ENCODE measurements around the gene SRD5A1.

The SRD5A1 gene

DNA sequence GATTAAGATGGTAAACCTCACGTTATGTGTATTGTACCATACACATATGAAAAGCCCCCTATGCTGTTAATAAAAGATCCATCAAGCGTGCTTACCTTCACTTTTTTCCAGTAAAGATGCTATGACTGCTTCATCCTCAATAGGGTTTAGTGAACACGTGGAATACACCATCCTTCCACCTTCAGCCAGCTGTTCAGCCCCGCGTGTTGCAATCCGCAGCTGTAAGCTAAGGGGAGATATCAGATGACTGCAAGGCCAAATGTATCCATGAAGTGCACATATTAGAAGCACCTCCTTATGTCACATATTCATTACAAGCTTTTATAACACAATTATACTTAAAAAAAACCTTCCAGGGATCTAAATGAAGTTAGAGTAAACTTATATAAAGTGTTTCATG lies 16.6 kb upstream of the SRD5A1 start:
- H2AFZ ChIP-seq (ENCODE audit: low read length) = no peak overlapping the region
- H4K8ac ChIP-seq (ENCODE audit: low read depth, low read length) = no peak overlapping the region
- DNase-seq (ENCODE audit: low spot score) = no peak
- H3K23ac ChIP-seq (ENCODE audit: low read depth, low read length, poor library complexity) = no peak overlapping the region
- no peak overlapping the region for H3K4me2 ChIP-seq (ENCODE audit: insufficient read depth, low read length, poor library complexity, severe bottlenecking)
- H2BK12ac ChIP-seq (ENCODE audit: low read length) = no peak overlapping the region
- H3K4me1 ChIP-seq (ENCODE audit: control insufficient read depth in 2 of 2, insufficient read depth in 1 of 2, low read depth in 1 of 2, low read length in 2 of 2) = no peaks in the 10 kb centered on the region
- H3K27ac ChIP-seq (replicated peaks; ENCODE audit: low read length) = no peak overlapping the region
- no peak overlapping the region for H2BK120ac ChIP-seq (ENCODE audit: low read depth, low read length)
- peaks cover 4% of the 10 kb centered on the region for H3K79me1 ChIP-seq (ENCODE audit: low read depth, low read length)
- H3K36me3 ChIP-seq (replicated peaks in 1 of 2; ENCODE audit: control insufficient read depth in 2 of 2, insufficient read depth in 2 of 2, low read length in 2 of 2) = peaks cover 42 to 97% of the 10 kb centered on the region in 2 donors
- no peaks in the 10 kb centered on the region for H3K27me3 ChIP-seq (ENCODE audit: control insufficient read depth in 3 of 3, insufficient read depth in 3 of 3, low read depth in 1 of 3, low read length in 3 of 3)
- H3K14ac ChIP-seq (ENCODE audit: low read length) = no peak overlapping the region
- no peak overlapping the region for H4K91ac ChIP-seq (ENCODE audit: low read depth, low read length, poor library complexity)
- H3K9ac ChIP-seq (ENCODE audit: low read depth, low read length, poor library complexity) = no peak overlapping the region
- no peak overlapping the region for H2BK5ac ChIP-seq (ENCODE audit: low read length)
- WGBS, 2 donors (ENCODE audit: extremely low coverage in 2 of 2, insufficient read length in 2 of 2, insufficient replicate concordance in 1 of 2) = no CpG with 5 or more reads among the region's 6 CpGs
- no peak overlapping the region for H3K4ac ChIP-seq (ENCODE audit: low read length)
- H3K4me3 ChIP-seq (ENCODE audit: low read length in 2 of 2) = no peak overlapping the region
- no peak overlapping the region for H2BK15ac ChIP-seq (ENCODE audit: low read length)
- no peak overlapping the region for H3K18ac ChIP-seq (ENCODE audit: low read length)
- no peak overlapping the region for H2AK5ac ChIP-seq (ENCODE audit: low read depth, low read length)
- no peaks in the 10 kb centered on the region for H3K9me3 ChIP-seq (replicated peaks in 1 of 2; ENCODE audit: control insufficient read depth in 2 of 2, insufficient read depth in 1 of 2, low read depth in 1 of 2, low read length in 2 of 2)

DNA sequence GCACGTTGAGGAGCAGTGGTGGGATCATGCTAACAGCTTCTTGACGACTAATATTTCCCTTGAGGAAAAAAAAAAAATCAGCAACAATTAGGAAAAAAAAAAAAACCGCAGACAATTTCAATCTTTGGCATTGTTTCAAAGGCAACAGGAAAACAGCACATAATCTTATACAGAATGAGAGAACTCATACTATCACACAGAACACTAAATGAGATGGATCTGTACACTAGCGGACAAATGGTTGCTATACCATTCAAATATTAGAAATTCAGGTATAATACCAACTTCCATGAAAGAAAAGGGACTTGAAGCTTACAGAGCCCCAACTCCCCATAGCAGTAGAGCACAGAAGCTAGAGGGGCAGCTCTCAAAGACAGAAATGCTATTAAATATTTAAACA lies 10.0 kb upstream of the SRD5A1 start:
- Histone ChIP-seq H3K27ac (replicated peaks; ENCODE audit: low read length) (no peak overlapping the region), H4K8ac (ENCODE audit: low read depth, low read length) (no peak overlapping the region), H3K23ac (ENCODE audit: low read depth, low read length, poor library complexity) (no peak overlapping the region), H2BK120ac (ENCODE audit: low read depth, low read length) (no peak overlapping the region), H2BK12ac (ENCODE audit: low read length) (no peak overlapping the region), H3K27me3 (ENCODE audit: control insufficient read depth in 3 of 3, insufficient read depth in 3 of 3, low read depth in 1 of 3, low read length in 3 of 3) (no peaks in the 10 kb centered on the region), H2BK5ac (ENCODE audit: low read length) (no peak overlapping the region), H3K4me2 (ENCODE audit: insufficient read depth, low read length, poor library complexity, severe bottlenecking) (no peak overlapping the region), H3K9me3 (replicated peaks in 1 of 2; ENCODE audit: control insufficient read depth in 2 of 2, insufficient read depth in 1 of 2, low read depth in 1 of 2, low read length in 2 of 2) (peaks cover 2 to 37% of the 10 kb centered on the region in 2 donors), H3K4me1 (ENCODE audit: control insufficient read depth in 2 of 2, insufficient read depth in 1 of 2, low read depth in 1 of 2, low read length in 2 of 2) (no peaks in the 10 kb centered on the region), H3K14ac (ENCODE audit: low read length) (no peak overlapping the region), H3K4ac (ENCODE audit: low read length) (no peak overlapping the region), H3K18ac (ENCODE audit: low read length) (no peak overlapping the region), H3K79me1 (ENCODE audit: low read depth, low read length) (peaks cover 10% of the 10 kb centered on the region), H3K9ac (ENCODE audit: low read depth, low read length, poor library complexity) (no peak overlapping the region), H3K4me3 (ENCODE audit: low read length in 2 of 2) (no peak overlapping the region), H4K91ac (ENCODE audit: low read depth, low read length, poor library complexity) (no peak overlapping the region), H2BK15ac (ENCODE audit: low read length) (no peak overlapping the region), H3K36me3 (replicated peaks in 1 of 2; ENCODE audit: control insufficient read depth in 2 of 2, insufficient read depth in 2 of 2, low read length in 2 of 2) (peaks cover 33 to 99% of the 10 kb centered on the region in 2 donors), H2AK5ac (ENCODE audit: low read depth, low read length) (no peak overlapping the region), H2AFZ (ENCODE audit: low read length) (no peak overlapping the region)
- WGBS, 2 donors (ENCODE audit: extremely low coverage in 2 of 2, insufficient read length in 2 of 2, insufficient replicate concordance in 1 of 2) = no CpG with 5 or more reads among the region's 4 CpGs
- DNase-seq (ENCODE audit: low spot score) = no peak

DNA sequence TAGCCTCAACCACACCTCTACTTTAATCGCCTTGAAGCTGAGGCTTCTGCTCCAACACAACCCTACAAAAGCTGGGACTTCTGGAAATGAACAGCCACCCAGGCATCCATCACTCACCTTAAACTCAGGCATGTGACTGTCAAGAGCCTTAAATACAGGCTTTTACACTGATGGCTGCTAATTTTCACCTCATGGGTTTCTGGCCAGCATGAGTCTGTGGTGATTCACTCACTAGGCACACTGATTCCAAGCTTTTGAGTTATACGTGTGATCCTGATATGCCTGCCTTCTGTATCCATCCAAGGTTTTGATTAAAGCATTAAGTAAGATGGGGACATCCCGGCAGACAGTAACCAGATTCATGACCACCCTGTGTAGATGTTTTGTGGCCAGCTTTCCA lies 9.3 kb upstream of the SRD5A1 start:
- Histone ChIP-seq H2AFZ (ENCODE audit: low read length) (no peak overlapping the region), H3K4me1 (ENCODE audit: control insufficient read depth in 2 of 2, insufficient read depth in 1 of 2, low read depth in 1 of 2, low read length in 2 of 2) (no peaks in the 10 kb centered on the region), H3K23ac (ENCODE audit: low read depth, low read length, poor library complexity) (no peak overlapping the region), H3K27me3 (ENCODE audit: control insufficient read depth in 3 of 3, insufficient read depth in 3 of 3, low read depth in 1 of 3, low read length in 3 of 3) (no peaks in the 10 kb centered on the region), H3K4me3 (ENCODE audit: low read length in 2 of 2) (no peak overlapping the region), H3K18ac (ENCODE audit: low read length) (no peak overlapping the region), H3K9ac (ENCODE audit: low read depth, low read length, poor library complexity) (no peak overlapping the region), H3K4me2 (ENCODE audit: insufficient read depth, low read length, poor library complexity, severe bottlenecking) (no peak overlapping the region), H3K79me1 (ENCODE audit: low read depth, low read length) (peaks cover 10% of the 10 kb centered on the region), H3K14ac (ENCODE audit: low read length) (no peak overlapping the region), H4K91ac (ENCODE audit: low read depth, low read length, poor library complexity) (no peak overlapping the region), H3K4ac (ENCODE audit: low read length) (no peak overlapping the region), H3K9me3 (replicated peaks in 1 of 2; ENCODE audit: control insufficient read depth in 2 of 2, insufficient read depth in 1 of 2, low read depth in 1 of 2, low read length in 2 of 2) (peaks cover 2 to 37% of the 10 kb centered on the region in 2 donors), H3K36me3 (replicated peaks in 1 of 2; ENCODE audit: control insufficient read depth in 2 of 2, insufficient read depth in 2 of 2, low read length in 2 of 2) (peaks cover 31 to 99% of the 10 kb centered on the region in 2 donors), H4K8ac (ENCODE audit: low read depth, low read length) (no peak overlapping the region), H2BK12ac (ENCODE audit: low read length) (no peak overlapping the region), H3K27ac (replicated peaks; ENCODE audit: low read length) (no peak overlapping the region), H2BK5ac (ENCODE audit: low read length) (no peak overlapping the region), H2BK120ac (ENCODE audit: low read depth, low read length) (no peak overlapping the region), H2AK5ac (ENCODE audit: low read depth, low read length) (no peak overlapping the region), H2BK15ac (ENCODE audit: low read length) (no peak overlapping the region)
- no CpG with 5 or more reads among the region's 3 CpGs for WGBS, 2 donors (ENCODE audit: extremely low coverage in 2 of 2, insufficient read length in 2 of 2, insufficient replicate concordance in 1 of 2)
- no peak for DNase-seq (ENCODE audit: low spot score)

DNA sequence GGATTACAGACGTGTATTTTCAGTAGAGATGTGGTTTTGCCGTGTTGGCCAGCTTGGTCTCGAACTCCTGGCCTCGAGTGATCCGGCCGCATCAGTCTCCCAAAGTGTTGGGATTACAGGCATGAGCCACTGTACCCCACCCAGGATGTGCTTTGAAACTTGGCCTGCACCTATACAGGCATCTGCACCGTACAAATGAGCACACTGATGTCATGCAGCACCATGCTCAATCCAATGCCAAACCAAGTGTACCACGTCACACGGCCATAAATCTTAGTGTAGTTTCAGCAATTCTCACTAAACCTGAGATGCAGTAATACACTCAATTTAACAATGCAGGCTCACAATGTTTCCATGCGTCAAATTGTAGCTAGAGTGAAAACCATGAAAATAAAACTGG lies 6.7 kb upstream of the SRD5A1 start:
- H3K27ac ChIP-seq (replicated peaks; ENCODE audit: low read length) = no peak overlapping the region
- H3K18ac ChIP-seq (ENCODE audit: low read length) = no peak overlapping the region
- H2BK5ac ChIP-seq (ENCODE audit: low read length) = no peak overlapping the region
- no peak overlapping the region for H3K23ac ChIP-seq (ENCODE audit: low read depth, low read length, poor library complexity)
- H2BK12ac ChIP-seq (ENCODE audit: low read length) = no peak overlapping the region
- H4K8ac ChIP-seq (ENCODE audit: low read depth, low read length) = no peak overlapping the region
- peaks cover 31 to 100% of the 10 kb centered on the region in 2 donors for H3K36me3 ChIP-seq (replicated peaks in 1 of 2; ENCODE audit: control insufficient read depth in 2 of 2, insufficient read depth in 2 of 2, low read length in 2 of 2)
- no CpG with 5 or more reads among the region's 10 CpGs for WGBS, 2 donors (ENCODE audit: extremely low coverage in 2 of 2, insufficient read length in 2 of 2, insufficient replicate concordance in 1 of 2)
- no peak overlapping the region for H2BK15ac ChIP-seq (ENCODE audit: low read length)
- H3K4ac ChIP-seq (ENCODE audit: low read length) = no peak overlapping the region
- H2AK5ac ChIP-seq (ENCODE audit: low read depth, low read length) = no peak overlapping the region
- no peak overlapping the region for H3K4me2 ChIP-seq (ENCODE audit: insufficient read depth, low read length, poor library complexity, severe bottlenecking)
- peaks cover 11% of the 10 kb centered on the region for H3K79me1 ChIP-seq (ENCODE audit: low read depth, low read length)
- H2BK120ac ChIP-seq (ENCODE audit: low read depth, low read length) = no peak overlapping the region
- H3K9me3 ChIP-seq (replicated peaks in 1 of 2; ENCODE audit: control insufficient read depth in 2 of 2, insufficient read depth in 1 of 2, low read depth in 1 of 2, low read length in 2 of 2) = peaks cover 2 to 37% of the 10 kb centered on the region in 2 donors
- H3K4me3 ChIP-seq (ENCODE audit: low read length in 2 of 2) = no peak overlapping the region
- no peak for DNase-seq (ENCODE audit: low spot score)
- H3K27me3 ChIP-seq (ENCODE audit: control insufficient read depth in 3 of 3, insufficient read depth in 3 of 3, low read depth in 1 of 3, low read length in 3 of 3) = no peaks in the 10 kb centered on the region
- H3K4me1 ChIP-seq (ENCODE audit: control insufficient read depth in 2 of 2, insufficient read depth in 1 of 2, low read depth in 1 of 2, low read length in 2 of 2) = no peaks in the 10 kb centered on the region
- no peak overlapping the region for H3K14ac ChIP-seq (ENCODE audit: low read length)
- no peak overlapping the region for H4K91ac ChIP-seq (ENCODE audit: low read depth, low read length, poor library complexity)
- no peak overlapping the region for H2AFZ ChIP-seq (ENCODE audit: low read length)
- no peak overlapping the region for H3K9ac ChIP-seq (ENCODE audit: low read depth, low read length, poor library complexity)
